K562 (cell line): Measurements from ENCODE around the gene ZNF487. TPM values are rescaled to one million over a fixed set of nuclear protein-coding genes. Genes with fewer than 3 reads are reported as not detected.
A peak's percentile ranks its signal among the peaks of the same experiment; 100 is the strongest.

Experiments used
- ATF6 ChIP-seq: sonication (generic); formaldehyde crosslinking; IDR thresholded peaks from 2 replicates; pipeline ENCODE4 v1.4.0; 2020; ENCODE audit warnings: mild to moderate bottlenecking, missing genetic modification reagents
- CLOCK ChIP-seq: fragments of 250-450 bp; sonication (Bioruptor Pico); IDR thresholded peaks from 2 replicates; pipeline ENCODE4 v1.4.0; 2020; ENCODE audit warnings: mild to moderate bottlenecking, moderate library complexity, borderline replicate concordance
- ETV6 ChIP-seq, 3 experiments: fragments of 150-350 bp in 1 of 3; sonication (generic) in 1 of 3; formaldehyde crosslinking in 1 of 3; IDR thresholded peaks; 2 replicates each; pipeline versions ENCODE4 v1.6.1 to v1.8.0; 2014 to 2022; ENCODE audit warnings: borderline replicate concordance in 2 of 3, low read depth in 2 of 3, antibody characterized with exemption in 1 of 3, low read length in 1 of 3, mild to moderate bottlenecking in 1 of 3, missing genetic modification reagents in 1 of 3
- FUS ChIP-seq: fragments of 200-400 bp; formaldehyde crosslinking; optimal IDR thresholded peaks from 2 replicates; pipeline ENCODE3; 2017; ENCODE audit warnings: low read depth, low read length
- GABPA ChIP-seq: fragments of 200-800 bp; sonication (Bioruptor generic); conservative IDR thresholded peaks from 2 replicates; pipeline ENCODE4 v1.6.1; 2016; ENCODE audit warnings: low read depth, missing genetic modification characterization, missing compliant biosample characterization
- HMG20B ChIP-seq: fragments of 250-450 bp; sonication (Bioruptor Pico); IDR thresholded peaks from 2 replicates; pipeline ENCODE4 v1.5.0; 2021; ENCODE audit warnings: mild to moderate bottlenecking
- MEIS2 ChIP-seq: fragments of 450-650 bp; IDR thresholded peaks from 2 replicates; pipeline ENCODE4 v1.6.1; 2014; ENCODE audit warnings: mild to moderate bottlenecking; ENCODE audit not compliant: partially characterized antibody
- NONO ChIP-seq, 2 experiments: fragments of 200-400 bp in 1 of 2; fragments of 450-650 bp in 1 of 2; formaldehyde crosslinking in 1 of 2; IDR thresholded peaks; 2 replicates each; pipeline ENCODE4 v1.6.1; 2017; ENCODE audit warnings: low read depth in 2 of 2, mild to moderate bottlenecking in 2 of 2, moderate library complexity in 2 of 2, low read length in 1 of 2
- ZNF133 ChIP-seq: fragments of 250-450 bp; sonication (Bioruptor Pico); IDR thresholded peaks from 2 replicates; pipeline ENCODE4 v1.4.0; 2020; ENCODE audit warnings: mild to moderate bottlenecking
- ZNF277 ChIP-seq: fragments of 250-450 bp; sonication (Bioruptor Pico); IDR thresholded peaks from 2 replicates; pipeline ENCODE4 v1.8.0; 2022; ENCODE audit warnings: inconsistent platforms, mild to moderate bottlenecking, moderate library complexity, borderline replicate concordance
- polyA plus RNA-seq, 8 experiments: library from polyadenylated mRNA; depleted of rRNA in 4 of 8; stranded (reverse) in 5 of 8; unstranded in 3 of 8; fragments of >200 nt; fragmentation: Nextera tagmentation in 2 of 8; fragmentation: Illumina TruSeq in 1 of 8; extraction: Ambion mirVana in 2 of 8; extraction: Trizol in 1 of 8; gene quantifications; 2 replicates each; pipeline versions ENCODE4 v1.2.1 to v1.2.3, GENCODE V29; 2011 to 2014; ENCODE audit warnings: inconsistent platforms in 1 of 8, missing spikeins in 1 of 8
- total RNA-seq, 7 experiments: library from RNA; depleted of rRNA in 6 of 7; stranded (reverse); fragments of >200 nt in 6 of 7; fragmentation: Illumina TruSeq in 2 of 7; extraction: Trizol in 2 of 7; gene quantifications; 2 replicates each; pipeline versions ENCODE4 v1.2.1 to v1.2.3, GENCODE V29; 2011 to 2021; ENCODE audit warnings: low replicate concordance in 1 of 7
- TF ChIP-seq, protein P1 (sequence below): fragments of 450-650 bp; IDR thresholded peaks from 2 replicates; pipeline ENCODE4 v1.6.1; 2016
- TF ChIP-seq, protein P2 (sequence below): sonication (generic); formaldehyde crosslinking; IDR thresholded peaks from 2 replicates; pipeline ENCODE4 v1.8.0; 2022; ENCODE audit warnings: mild to moderate bottlenecking, missing genetic modification reagents, borderline replicate concordance
- TF ChIP-seq, protein P3 (sequence below): IDR thresholded peaks from 2 replicates; pipeline ENCODE4 v1.6.1; 2012; ENCODE audit warnings: low read depth, low read length, improper control_type of control experiment, borderline replicate concordance

ZNF487 gene
- total and polyA plus RNA-seq, 9 of the 15 experiments (the other 6 are each of a cell fraction or from before 2014, with no cell fraction given): 1.9 to 6.5 (median 4.2) TPM

GRCh38 chr10:43396061-43396927 lies 40.6 kb upstream of the ZNF487 start (continued):
- TF ChIP-seq ATF6 (CRISPR knock-in tag): 0 out of 2 replicates have a peak, but pooled peaks have one; percentile 83
- TF ChIP-seq ZNF277 (CRISPR knock-in tag): no peak
- TF ChIP-seq ETV6 (IDR thresholded peaks at IDR 0.05; ENCODE audit: borderline replicate concordance in 1 of 2, low read depth in 2 of 2, low read length in 1 of 2): peak in 1 of 2 experiments; percentile 38; a peak in 1 of 4 replicates
- TF ChIP-seq ETV6 (CRISPR knock-in tag; IDR thresholded peaks at IDR 0.05; ENCODE audit: borderline replicate concordance): peak; percentile 73; the same call in 1 of the 2 replicates
- no peak for TF ChIP-seq HMG20B (CRISPR knock-in tag)
- TF ChIP-seq CLOCK (CRISPR knock-in tag): no peak
- peak; percentile 46 for TF ChIP-seq FUS
- TF ChIP-seq ZNF133 (CRISPR knock-in tag): no peak
- no peak; the same call in 1 of the 2 replicates for TF ChIP-seq GABPA (tag)
- TF ChIP-seq MEIS2: no peak
- TF ChIP-seq, protein P1, sequence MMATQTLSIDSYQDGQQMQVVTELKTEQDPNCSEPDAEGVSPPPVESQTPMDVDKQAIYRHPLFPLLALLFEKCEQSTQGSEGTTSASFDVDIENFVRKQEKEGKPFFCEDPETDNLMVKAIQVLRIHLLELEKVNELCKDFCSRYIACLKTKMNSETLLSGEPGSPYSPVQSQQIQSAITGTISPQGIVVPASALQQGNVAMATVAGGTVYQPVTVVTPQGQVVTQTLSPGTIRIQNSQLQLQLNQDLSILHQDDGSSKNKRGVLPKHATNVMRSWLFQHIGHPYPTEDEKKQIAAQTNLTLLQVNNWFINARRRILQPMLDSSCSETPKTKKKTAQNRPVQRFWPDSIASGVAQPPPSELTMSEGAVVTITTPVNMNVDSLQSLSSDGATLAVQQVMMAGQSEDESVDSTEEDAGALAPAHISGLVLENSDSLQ: no peak
- TF ChIP-seq, protein P2, sequence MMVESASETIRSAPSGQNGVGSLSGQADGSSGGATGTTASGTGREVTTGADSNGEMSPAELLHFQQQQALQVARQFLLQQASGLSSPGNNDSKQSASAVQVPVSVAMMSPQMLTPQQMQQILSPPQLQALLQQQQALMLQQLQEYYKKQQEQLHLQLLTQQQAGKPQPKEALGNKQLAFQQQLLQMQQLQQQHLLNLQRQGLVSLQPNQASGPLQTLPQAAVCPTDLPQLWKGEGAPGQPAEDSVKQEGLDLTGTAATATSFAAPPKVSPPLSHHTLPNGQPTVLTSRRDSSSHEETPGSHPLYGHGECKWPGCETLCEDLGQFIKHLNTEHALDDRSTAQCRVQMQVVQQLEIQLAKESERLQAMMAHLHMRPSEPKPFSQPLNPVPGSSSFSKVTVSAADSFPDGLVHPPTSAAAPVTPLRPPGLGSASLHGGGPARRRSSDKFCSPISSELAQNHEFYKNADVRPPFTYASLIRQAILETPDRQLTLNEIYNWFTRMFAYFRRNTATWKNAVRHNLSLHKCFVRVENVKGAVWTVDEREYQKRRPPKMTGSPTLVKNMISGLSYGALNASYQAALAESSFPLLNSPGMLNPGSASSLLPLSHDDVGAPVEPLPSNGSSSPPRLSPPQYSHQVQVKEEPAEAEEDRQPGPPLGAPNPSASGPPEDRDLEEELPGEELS (CRISPR knock-in tag): peak; percentile 94; the same call in 1 of the 2 replicates
- peak in 1 of 2 experiments; percentile 85; a peak in 2 of 4 replicates for TF ChIP-seq NONO (IDR thresholded peaks at IDR 0.05; ENCODE audit: low read depth in 2 of 2, low read length in 1 of 2)
- TF ChIP-seq, protein P3, sequence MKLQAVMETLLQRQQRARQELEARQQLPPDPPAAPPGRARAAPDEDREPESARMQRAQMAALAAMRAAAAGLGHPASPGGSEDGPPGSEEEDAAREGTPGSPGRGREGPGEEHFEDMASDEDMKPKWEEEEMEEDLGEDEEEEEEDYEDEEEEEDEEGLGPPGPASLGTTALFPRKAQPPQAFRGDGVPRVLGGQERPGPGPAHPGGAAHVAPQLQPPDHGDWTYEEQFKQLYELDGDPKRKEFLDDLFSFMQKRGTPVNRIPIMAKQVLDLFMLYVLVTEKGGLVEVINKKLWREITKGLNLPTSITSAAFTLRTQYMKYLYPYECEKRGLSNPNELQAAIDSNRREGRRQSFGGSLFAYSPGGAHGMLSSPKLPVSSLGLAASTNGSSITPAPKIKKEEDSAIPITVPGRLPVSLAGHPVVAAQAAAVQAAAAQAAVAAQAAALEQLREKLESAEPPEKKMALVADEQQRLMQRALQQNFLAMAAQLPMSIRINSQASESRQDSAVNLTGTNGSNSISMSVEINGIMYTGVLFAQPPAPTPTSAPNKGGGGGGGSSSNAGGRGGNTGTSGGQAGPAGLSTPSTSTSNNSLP: no peak
